H1 (cell line): ENCODE results near the gene KLRB1. TPM values are rescaled to one million over a fixed set of nuclear protein-coding genes. Genes with fewer than 3 reads are reported as not detected.

Source experiments
- CTCF ChIA-PET: fragments of 300-600 bp; sonication (Branson Sonifier 250); formaldehyde crosslinking; loops from one replicate; lab custom pipeline; 2021; ENCODE audit not compliant: partially characterized antibody; lab: Charles Lee
- POLR2A ChIA-PET: fragments of 300-600 bp; sonication (Branson Sonifier 250); formaldehyde crosslinking; loops from one replicate; lab custom pipeline; 2021; ENCODE audit warnings: inconsistent platforms; ENCODE audit not compliant: partially characterized antibody; lab: Charles Lee
- DNase-seq, 2 experiments: peaks; one replicate each; pipeline versions ENCODE4 v3.0.0 to v3.0.0-alpha.2; 2010 to 2022; ENCODE audit warnings: low spot score in 2 of 2, low read depth in 1 of 2, mixed read lengths in 1 of 2
- FAIRE-seq: peaks from 2 replicates; lab custom pipeline; 2011; peaks lifted over from hg19 to GRCh38; lab: Jason Lieb, UNC
- H2AFZ ChIP-seq: 2 replicates; pipeline ENCODE4 v1.8.1; 2012; ENCODE audit warnings: low read length, inconsistent platforms
- H2AK5ac ChIP-seq: 2 replicates; pipeline ENCODE4 v1.6.1; 2013; ENCODE audit warnings: low read depth, low read length
- H2BK120ac ChIP-seq: replicated peaks from 2 replicates; pipeline ENCODE3; 2013; ENCODE audit warnings: low read depth, low read length, inconsistent platforms
- H2BK12ac ChIP-seq: 2 replicates; pipeline ENCODE4 v1.6.1; 2013; ENCODE audit warnings: low read depth, low read length
- H2BK15ac ChIP-seq: 2 replicates; pipeline ENCODE4 v1.6.1; 2013; ENCODE audit warnings: low read length
- H2BK20ac ChIP-seq: 2 replicates; pipeline ENCODE4 v1.6.1; 2013; ENCODE audit warnings: low read length
- H2BK5ac ChIP-seq: 2 replicates; pipeline ENCODE4 v1.6.1; 2013; ENCODE audit warnings: low read depth, low read length
- H3K14ac ChIP-seq: 2 replicates; pipeline ENCODE4 v1.6.1; 2013; ENCODE audit warnings: inconsistent platforms; ENCODE audit not compliant: insufficient read length
- H3K18ac ChIP-seq: 2 replicates; pipeline ENCODE4 v1.6.1; 2013; ENCODE audit warnings: low read length; ENCODE audit errors: extremely low read depth
- H3K23ac ChIP-seq: 2 replicates; pipeline ENCODE4 v1.6.1; 2013; ENCODE audit warnings: inconsistent platforms; ENCODE audit not compliant: insufficient read length
- H3K23me2 ChIP-seq: 2 replicates; pipeline ENCODE4 v1.6.1; 2013; ENCODE audit warnings: low read depth, low read length
- H3K27ac ChIP-seq: 2 replicates; pipeline ENCODE4 v1.6.1; 2011; ENCODE audit warnings: low read depth, low read length, inconsistent platforms
- H3K27me3 ChIP-seq, 4 experiments: replicated peaks in 1 of 4; 1 replicate in 1 of 4; 2 replicates in 3 of 4; pipeline versions ENCODE4 v1.6.1 to v1.8.1; 2011 to 2013; ENCODE audit warnings: low read length in 3 of 4, mild to moderate bottlenecking in 3 of 4, inconsistent platforms in 2 of 4, mixed read lengths in 2 of 4, moderate library complexity in 1 of 4; ENCODE audit not compliant: control insufficient read depth in 3 of 4, insufficient read depth in 3 of 4; ENCODE audit errors: extremely low read depth in 1 of 4
- H3K36me3 ChIP-seq, 4 experiments: 2 replicates each; pipeline versions ENCODE4 v1.6.1 to v1.8.1; 2011 to 2013; ENCODE audit warnings: mild to moderate bottlenecking in 4 of 4, low read length in 3 of 4, moderate library complexity in 2 of 4, control low read depth in 1 of 4, inconsistent platforms in 1 of 4; ENCODE audit not compliant: insufficient read depth in 4 of 4, control insufficient read depth in 2 of 4
- H3K4ac ChIP-seq: replicated peaks from 2 replicates; pipeline ENCODE3; 2013; ENCODE audit warnings: low read length, low read depth, mixed read lengths, inconsistent platforms; ENCODE audit not compliant: insufficient read length
- H3K4me1 ChIP-seq, 4 experiments: replicated peaks in 1 of 4; 1 replicate in 1 of 4; 2 replicates in 3 of 4; pipeline versions ENCODE4 v1.6.1 to v1.8.1; 2011 to 2013; ENCODE audit warnings: low read length in 3 of 4, inconsistent platforms in 2 of 4, mixed read lengths in 1 of 4; ENCODE audit not compliant: insufficient read depth in 4 of 4, control insufficient read depth in 3 of 4
- H3K4me2 ChIP-seq, 2 experiments: 2 replicates each; pipeline versions ENCODE4 v1.6.1 to v1.8.1; 2011 to 2013; ENCODE audit warnings: low read depth in 2 of 2, low read length in 2 of 2, control low read depth in 1 of 2, inconsistent platforms in 1 of 2, mild to moderate bottlenecking in 1 of 2; ENCODE audit not compliant: insufficient read depth in 1 of 2
- H3K4me3 ChIP-seq, 4 experiments: fragments of 200-600, 300-600 bp in 1 of 4; sonication (generic), shearing (Covaris generic), sonication (Bioruptor Twin) in 1 of 4; 2 replicates each; pipeline versions ENCODE4 v1.5.1 to v1.8.1; 2011 to 2016; ENCODE audit warnings: low read length in 4 of 4, low read depth in 3 of 4, control low read depth in 2 of 4, inconsistent platforms in 2 of 4, mild to moderate bottlenecking in 2 of 4, mixed read lengths in 1 of 4, moderate library complexity in 1 of 4; ENCODE audit not compliant: insufficient read depth in 2 of 4; ENCODE audit errors: extremely low read depth in 1 of 4
- H3K56ac ChIP-seq: replicated peaks from 2 replicates; pipeline ENCODE3; 2013; ENCODE audit warnings: low read depth, mild to moderate bottlenecking, mixed read lengths, low read length, inconsistent platforms; ENCODE audit not compliant: insufficient read length
- H3K79me1 ChIP-seq: 2 replicates; pipeline ENCODE4 v1.6.1; 2013; ENCODE audit warnings: low read depth, low read length, control low read depth
- H3K79me2 ChIP-seq, 2 experiments: 2 replicates each; pipeline versions ENCODE4 v1.6.1 to v1.8.1; 2012 to 2013; ENCODE audit warnings: low read length in 2 of 2, mild to moderate bottlenecking in 2 of 2, inconsistent platforms in 1 of 2; ENCODE audit not compliant: insufficient read depth in 2 of 2, control insufficient read depth in 1 of 2
- H3K9ac ChIP-seq, 4 experiments: replicated peaks in 1 of 4; 1 replicate in 1 of 4; 2 replicates in 3 of 4; pipeline versions ENCODE4 v1.6.1 to v1.8.1; 2011 to 2013; ENCODE audit warnings: low read depth in 3 of 4, low read length in 3 of 4, control low read depth in 2 of 4, mild to moderate bottlenecking in 2 of 4, moderate library complexity in 2 of 4, inconsistent platforms in 1 of 4; ENCODE audit errors: extremely low read depth in 1 of 4
- H3K9me3 ChIP-seq, 2 experiments: 2 replicates each; pipeline versions ENCODE4 v1.6.1 to v1.8.1; 2012 to 2013; ENCODE audit warnings: mild to moderate bottlenecking in 2 of 2, moderate library complexity in 2 of 2, control low read depth in 1 of 2, inconsistent platforms in 1 of 2, low read depth in 1 of 2, low read length in 1 of 2, mixed read lengths in 1 of 2; ENCODE audit not compliant: insufficient read depth in 2 of 2
- H4K20me1 ChIP-seq, 2 experiments: replicated peaks in 1 of 2; 2 replicates each; pipeline versions ENCODE3 to v1.8.1; 2011 to 2013; ENCODE audit warnings: inconsistent platforms in 2 of 2, low read length in 2 of 2, mild to moderate bottlenecking in 1 of 2; ENCODE audit not compliant: insufficient read depth in 2 of 2, control insufficient read depth in 1 of 2
- H4K5ac ChIP-seq: 2 replicates; pipeline ENCODE4 v1.6.1; 2013; ENCODE audit warnings: low read length, low read depth, mixed read lengths, inconsistent platforms; ENCODE audit not compliant: insufficient read length
- H4K8ac ChIP-seq: 2 replicates; pipeline ENCODE4 v1.8.0; 2013; ENCODE audit warnings: mild to moderate bottlenecking, moderate library complexity, low read length, inconsistent platforms; ENCODE audit not compliant: insufficient read depth; ENCODE audit errors: extremely low read depth
- H4K91ac ChIP-seq: replicated peaks from 2 replicates; pipeline ENCODE3; 2013; ENCODE audit warnings: low read length, mixed read lengths, inconsistent platforms; ENCODE audit not compliant: insufficient read length
- ATF2 ChIP-seq: IDR thresholded peaks from 2 replicates; pipeline ENCODE4 v1.6.1; 2012; ENCODE audit warnings: low read length, inconsistent platforms
- CREB1 ChIP-seq: IDR thresholded peaks from 2 replicates; pipeline ENCODE4 v1.6.1; 2012; ENCODE audit warnings: inconsistent platforms
- FOSL1 ChIP-seq: IDR thresholded peaks from 2 replicates; pipeline ENCODE4 v1.6.1; 2011; ENCODE audit warnings: mild to moderate bottlenecking, low read depth, low read length, moderate library complexity; ENCODE audit not compliant: insufficient read depth
- KDM1A ChIP-seq: fragments of 200-600, 300-600 bp; sonication (generic); IDR thresholded peaks from 2 replicates; pipeline ENCODE4 v1.7.1; 2016; ENCODE audit warnings: mild to moderate bottlenecking, low read length, borderline replicate concordance
- NANOG ChIP-seq: IDR thresholded peaks from 2 replicates; pipeline ENCODE4 v1.6.1; 2011; ENCODE audit warnings: low read length, low read depth, mild to moderate bottlenecking, inconsistent platforms; ENCODE audit not compliant: insufficient read depth, poor library complexity, severe bottlenecking
- SUZ12 ChIP-seq: fragments of 200-600 bp; sonication (generic); IDR thresholded peaks from 2 replicates; pipeline ENCODE4 v1.6.1; 2012; ENCODE audit warnings: mild to moderate bottlenecking, inconsistent platforms, low read length, moderate library complexity, mixed read lengths
- TAF1 ChIP-seq: IDR thresholded peaks from 2 replicates; pipeline ENCODE4 v1.6.1; 2011; ENCODE audit warnings: mild to moderate bottlenecking, low read depth, low read length
- WGBS, 2 experiments: shearing (Covaris generic) in 1 of 2; methylation state at CpG; one replicate each; pipeline versions ENCODE4 v1.1.6 to v1.1.7; 2013 to 2015; ENCODE audit warnings: low lambda C conversion rate in 2 of 2, mixed read lengths in 2 of 2, inconsistent platforms in 1 of 2, low coverage in 1 of 2, missing lambda C conversion rate in 1 of 2; ENCODE audit not compliant: insufficient replicate concordance in 2 of 2, insufficient coverage in 1 of 2, insufficient read length in 1 of 2; ENCODE audit errors: extremely low coverage in 1 of 2, missing lambda C conversion rate in 1 of 2; 5-methylcytosine and 5-hydroxymethylcytosine counted together
- polyA plus RNA-seq, 7 experiments: library from polyadenylated mRNA; depleted of rRNA in 3 of 7; stranded (reverse) in 5 of 7; unstranded in 2 of 7; fragments of >200 nt in 5 of 7; fragments of 200-250 nt in 2 of 7; gene quantifications; 1 replicate in 5 of 7; 2 replicates in 1 of 7; 4 replicates in 1 of 7; pipeline versions ENCODE4 v1.2.1 to v1.2.3, GENCODE V29; 2011 to 2013; ENCODE audit warnings: missing spikeins in 2 of 7, mixed read lengths in 2 of 7
- total RNA-seq: library from RNA; stranded (reverse); fragmentation: NEBNext Ultra II Directional; extraction: Animal tissue kit (Norgen Biotek cat#: 25700); gene quantifications from 2 replicates; pipeline ENCODE4 v1.2.1, GENCODE V29; 2021

KLRB1 gene
- total and polyA plus RNA-seq, 2 of the 8 experiments (the other 6 are each of a cell fraction or from before 2014, with no cell fraction given), result not detected

- Histone ChIP-seq H3K23ac (no peak overlapping the region), H3K27me3 (no peaks in the 10 kb centered on the region), H3K36me3 (peaks cover 0 to 9% (median 3%) of the 10 kb centered on the region in 4 experiments; a peak in 2 of 8 replicates), H3K23me2 (no peaks in the 10 kb centered on the region; the same call in 1 of the 2 replicates)
- FAIRE-seq, result no peak
- TF ChIP-seq ATF2, result no peak
- TF ChIP-seq NANOG, result no peak
- TF ChIP-seq TAF1, result no peak
- no peak for TF ChIP-seq FOSL1
- no peak for TF ChIP-seq SUZ12
- no peak for TF ChIP-seq KDM1A
- TF ChIP-seq CREB1, result no peak
- TF ChIP-seq, all 59 proteins: peak for 0
- no peak overlapping the region for H2BK12ac ChIP-seq
- H4K5ac ChIP-seq, result no peak overlapping the region
- no peak overlapping the region for H2BK20ac ChIP-seq
- no peaks in the 10 kb centered on the region for H4K20me1 ChIP-seq
- no peak overlapping the region for H4K91ac ChIP-seq
- no peak overlapping the region for H3K14ac ChIP-seq
- no peak overlapping the region for H3K9ac ChIP-seq
- ChIA-PET CTCF (interaction anchor here (0.7 to 7.7 kb wide), 6 partner anchors 12 to 113 kb away, joined by 3 to 62 read pairs (median 4); no protein-coding TSS in a partner anchor), POLR2A (no interaction called here)
- H3K4me1 ChIP-seq, result no peaks in the 10 kb centered on the region
- H2BK5ac ChIP-seq, result no peak overlapping the region
- H3K4me3 ChIP-seq, result no peak overlapping the region
- H2BK15ac ChIP-seq, result no peak overlapping the region
- no peak for DNase-seq
- H2AFZ ChIP-seq, result no peak overlapping the region
- H2BK120ac ChIP-seq, result no peak overlapping the region
- H4K8ac ChIP-seq, result no peak overlapping the region
- H2AK5ac ChIP-seq, result no peak overlapping the region
- no peak overlapping the region for H3K4ac ChIP-seq
- no peak overlapping the region for H3K27ac ChIP-seq
- no peak overlapping the region for H3K56ac ChIP-seq
- H3K18ac ChIP-seq, result no peak overlapping the region
- peaks cover 26 to 28% of the 10 kb centered on the region in 2 experiments for H3K9me3 ChIP-seq
- H3K79me2 ChIP-seq, result no peaks in the 10 kb centered on the region
- H3K79me1 ChIP-seq, result no peaks in the 10 kb centered on the region
- 88% methylated on average over 4 of the region's 4 CpGs; no CpG with 5 or more reads in 1 of the 2 experiments for WGBS, 2 experiments
- no peak overlapping the region for H3K4me2 ChIP-seq
Measured at GRCh38 chr12:9636150-9636850, 28.6 kb upstream of the KLRB1 start.
